ENCODE measurements around the gene PMP22. TPM values are rescaled to one million over a fixed set of nuclear protein-coding genes. Genes with fewer than 3 reads are reported as not detected.
"Not testable (repeated sequence)": the region's sequence is repeated elsewhere in the genome, so short reads cannot be mapped to it uniquely, and the experiment has no call there.

PMP22 gene
- total RNA-seq, 1 experiment from 2014 or later = not detected

- H3K36me3 ChIP-seq (ENCODE audit: insufficient read depth, low read length) = not testable (repeated sequence)
Observed at GRCh38 chr17:15200574-15200973, 64.6 kb downstream of the PMP22 start.

GRCh38 chr17:15197229-15197628 lies 67.9 kb downstream of the PMP22 start:
- Histone ChIP-seq H3K9me3 (ENCODE audit: low read length) (no peaks in the 10 kb centered on the region), H2AFZ (ENCODE audit: low read length) (no peak overlapping the region), H3K4me1 (ENCODE audit: low read length) (no peaks in the 10 kb centered on the region), H4K20me1 (ENCODE audit: insufficient read depth, low read depth, low read length) (no peaks in the 10 kb centered on the region), H3K27ac (ENCODE audit: low read length) (no peak overlapping the region), H3K27me3 (ENCODE audit: low read length) (no peaks in the 10 kb centered on the region), H3K9me2 (replicated peaks; ENCODE audit: insufficient read depth, low read length) (no peaks in the 10 kb centered on the region), H3K4me3 (ENCODE audit: low read length) (no peak overlapping the region), H3K4me2 (ENCODE audit: low read depth, low read length, poor library complexity, severe bottlenecking) (no peak overlapping the region), H3K36me3 (ENCODE audit: insufficient read depth, low read length) (no peaks in the 10 kb centered on the region), H3K9ac (ENCODE audit: low read length) (no peak overlapping the region), H3K79me2 (ENCODE audit: low read length) (no peaks in the 10 kb centered on the region)
- no peak for DNase-seq

More at GRCh38 chr17:15200574-15200973, 64.6 kb downstream of the PMP22 start:
- not testable (repeated sequence) for H3K9ac ChIP-seq (ENCODE audit: low read length); H3K79me2 ChIP-seq (ENCODE audit: low read length); H3K27me3 ChIP-seq (ENCODE audit: low read length); H3K27ac ChIP-seq (ENCODE audit: low read length); H2AFZ ChIP-seq (ENCODE audit: low read length); H3K4me3 ChIP-seq (ENCODE audit: low read length); H4K20me1 ChIP-seq (ENCODE audit: insufficient read depth, low read depth, low read length); H3K9me3 ChIP-seq (ENCODE audit: low read length); H3K4me1 ChIP-seq (ENCODE audit: low read length); H3K9me2 ChIP-seq (replicated peaks; ENCODE audit: insufficient read depth, low read length); H3K4me2 ChIP-seq (ENCODE audit: low read depth, low read length, poor library complexity, severe bottlenecking); DNase-seq

- Histone ChIP-seq H3K4me1 (ENCODE audit: low read length) (no peaks in the 10 kb centered on the region), H3K9ac (ENCODE audit: low read length) (no peak overlapping the region), H3K27me3 (ENCODE audit: low read length) (no peaks in the 10 kb centered on the region), H3K4me3 (ENCODE audit: low read length) (no peak overlapping the region), H4K20me1 (ENCODE audit: insufficient read depth, low read depth, low read length) (no peaks in the 10 kb centered on the region), H3K4me2 (ENCODE audit: low read depth, low read length, poor library complexity, severe bottlenecking) (no peak overlapping the region), H3K36me3 (ENCODE audit: insufficient read depth, low read length) (no peaks in the 10 kb centered on the region), H3K79me2 (ENCODE audit: low read length) (no peaks in the 10 kb centered on the region), H3K27ac (ENCODE audit: low read length) (no peak overlapping the region), H2AFZ (ENCODE audit: low read length) (no peak overlapping the region), H3K9me3 (ENCODE audit: low read length) (no peaks in the 10 kb centered on the region), H3K9me2 (replicated peaks; ENCODE audit: insufficient read depth, low read length) (no peaks in the 10 kb centered on the region)
- DNase-seq = no peak
Observed at GRCh38 chr17:15194859-15195277, 70.3 kb downstream of the PMP22 start.

GRCh38 chr17:15185625-15185991 lies 79.5 kb downstream of the PMP22 start:
- DNase-seq = no peak
- Histone ChIP-seq H3K4me2 (ENCODE audit: low read depth, low read length, poor library complexity, severe bottlenecking) (no peak overlapping the region), H3K27me3 (ENCODE audit: low read length) (no peaks in the 10 kb centered on the region), H3K4me3 (ENCODE audit: low read length) (no peak overlapping the region), H3K9ac (ENCODE audit: low read length) (no peak overlapping the region), H2AFZ (ENCODE audit: low read length) (no peak overlapping the region), H3K9me3 (ENCODE audit: low read length) (no peaks in the 10 kb centered on the region), H3K36me3 (ENCODE audit: insufficient read depth, low read length) (no peaks in the 10 kb centered on the region), H4K20me1 (ENCODE audit: insufficient read depth, low read depth, low read length) (no peaks in the 10 kb centered on the region), H3K27ac (ENCODE audit: low read length) (no peak overlapping the region), H3K79me2 (ENCODE audit: low read length) (no peaks in the 10 kb centered on the region), H3K4me1 (ENCODE audit: low read length) (no peaks in the 10 kb centered on the region), H3K9me2 (replicated peaks; ENCODE audit: insufficient read depth, low read length) (no peaks in the 10 kb centered on the region)

GRCh38 chr17:15184872-15185624 lies 80.1 kb downstream of the PMP22 start:
- H3K9me2 ChIP-seq (replicated peaks; ENCODE audit: insufficient read depth, low read length) = no peaks in the 10 kb centered on the region

GRCh38 chr17:15181816-15182215 lies 83.3 kb downstream of the PMP22 start:
- Histone ChIP-seq H3K27ac (ENCODE audit: low read length) (no peak overlapping the region), H3K36me3 (ENCODE audit: insufficient read depth, low read length) (no peaks in the 10 kb centered on the region), H3K9ac (ENCODE audit: low read length) (no peak overlapping the region), H3K4me2 (ENCODE audit: low read depth, low read length, poor library complexity, severe bottlenecking) (no peak overlapping the region), H3K9me2 (replicated peaks; ENCODE audit: insufficient read depth, low read length) (no peaks in the 10 kb centered on the region), H4K20me1 (ENCODE audit: insufficient read depth, low read depth, low read length) (no peaks in the 10 kb centered on the region), H3K9me3 (ENCODE audit: low read length) (no peaks in the 10 kb centered on the region), H3K27me3 (ENCODE audit: low read length) (no peaks in the 10 kb centered on the region), H3K4me1 (ENCODE audit: low read length) (no peaks in the 10 kb centered on the region), H3K4me3 (ENCODE audit: low read length) (no peak overlapping the region), H3K79me2 (ENCODE audit: low read length) (no peaks in the 10 kb centered on the region), H2AFZ (ENCODE audit: low read length) (no peak overlapping the region)
- DNase-seq = no peak

More at GRCh38 chr17:15184872-15185624, 80.1 kb downstream of the PMP22 start:
- Histone ChIP-seq H3K9me3 (ENCODE audit: low read length) (no peaks in the 10 kb centered on the region), H3K4me3 (ENCODE audit: low read length) (no peak overlapping the region), H3K27ac (ENCODE audit: low read length) (no peak overlapping the region), H2AFZ (ENCODE audit: low read length) (no peak overlapping the region), H4K20me1 (ENCODE audit: insufficient read depth, low read depth, low read length) (no peaks in the 10 kb centered on the region), H3K79me2 (ENCODE audit: low read length) (no peaks in the 10 kb centered on the region), H3K36me3 (ENCODE audit: insufficient read depth, low read length) (no peaks in the 10 kb centered on the region), H3K4me1 (ENCODE audit: low read length) (no peaks in the 10 kb centered on the region), H3K4me2 (ENCODE audit: low read depth, low read length, poor library complexity, severe bottlenecking) (no peak overlapping the region), H3K9ac (ENCODE audit: low read length) (no peak overlapping the region), H3K27me3 (ENCODE audit: low read length) (no peaks in the 10 kb centered on the region)
- no peak for DNase-seq

- H4K20me1 ChIP-seq (ENCODE audit: insufficient read depth, low read depth, low read length) = no peaks in the 10 kb centered on the region
- H3K4me2 ChIP-seq (ENCODE audit: low read depth, low read length, poor library complexity, severe bottlenecking) = no peak overlapping the region
- H3K4me1 ChIP-seq (ENCODE audit: low read length) = no peaks in the 10 kb centered on the region
- no peaks in the 10 kb centered on the region for H3K79me2 ChIP-seq (ENCODE audit: low read length)
- no peak overlapping the region for H3K4me3 ChIP-seq (ENCODE audit: low read length)
- no peak for DNase-seq
- no peak overlapping the region for H3K27ac ChIP-seq (ENCODE audit: low read length)
- no peaks in the 10 kb centered on the region for H3K27me3 ChIP-seq (ENCODE audit: low read length)
- H3K9me3 ChIP-seq (ENCODE audit: low read length) = no peaks in the 10 kb centered on the region
- no peaks in the 10 kb centered on the region for H3K9me2 ChIP-seq (replicated peaks; ENCODE audit: insufficient read depth, low read length)
- H3K9ac ChIP-seq (ENCODE audit: low read length) = no peak overlapping the region
- no peaks in the 10 kb centered on the region for H3K36me3 ChIP-seq (ENCODE audit: insufficient read depth, low read length)
- H2AFZ ChIP-seq (ENCODE audit: low read length) = no peak overlapping the region
Observed at GRCh38 chr17:15181333-15181732, 83.8 kb downstream of the PMP22 start.

GRCh38 chr17:15180121-15180561 lies 85.0 kb downstream of the PMP22 start:
- Histone ChIP-seq H3K9ac (ENCODE audit: low read length) (no peak overlapping the region), H3K9me2 (replicated peaks; ENCODE audit: insufficient read depth, low read length) (no peaks in the 10 kb centered on the region), H3K79me2 (ENCODE audit: low read length) (no peaks in the 10 kb centered on the region), H3K4me2 (ENCODE audit: low read depth, low read length, poor library complexity, severe bottlenecking) (no peak overlapping the region), H3K9me3 (ENCODE audit: low read length) (no peaks in the 10 kb centered on the region), H3K36me3 (ENCODE audit: insufficient read depth, low read length) (no peaks in the 10 kb centered on the region), H4K20me1 (ENCODE audit: insufficient read depth, low read depth, low read length) (no peaks in the 10 kb centered on the region), H3K4me1 (ENCODE audit: low read length) (no peaks in the 10 kb centered on the region), H2AFZ (ENCODE audit: low read length) (no peak overlapping the region), H3K27ac (ENCODE audit: low read length) (no peak overlapping the region), H3K27me3 (ENCODE audit: low read length) (no peaks in the 10 kb centered on the region), H3K4me3 (ENCODE audit: low read length) (no peak overlapping the region)
- no peak for DNase-seq
